Natural killer cell treated with Interleukin-12 subunit alpha and Interleukin-12 subunit beta and Interleukin-15 and Interleukin-18, amount 100 ng/mL, for 72 hours (primary cell): Measurements from ENCODE around the gene DNAJC22. TPM values are rescaled to one million over a fixed set of nuclear protein-coding genes. Genes with fewer than 3 reads are reported as not detected.
A peak's percentile ranks its signal among the peaks of the same experiment; 100 is the strongest.
"Not testable (repeated sequence)": the region's sequence is repeated elsewhere in the genome, so short reads cannot be mapped to it uniquely, and the experiment has no call there.

Experiments
- ATAC-seq, 2 donors: fragments of 150-1000 bp; cut with Tn5 transposase in 1 of 2; sonication (Bioruptor Pico), chemical (Tn5 transposase) in 1 of 2; 2 replicates each; pipeline ENCODE4 v1.10.0; 2021
- DNase-seq: peaks from one replicate; pipeline ENCODE4 v3.0.0; 2022; ENCODE audit warnings: low spot score
- H3K27ac Mint-ChIP-seq, 2 donors: 1 replicate in 1 of 2; 2 replicates in 1 of 2; pipeline ENCODE4 v1.8.0; 2022; ENCODE audit warnings: mixed read lengths in 2 of 2, mild to moderate bottlenecking in 1 of 2, moderate library complexity in 1 of 2
- H3K27me3 Mint-ChIP-seq, 2 donors: 1 replicate in 1 of 2; 2 replicates in 1 of 2; pipeline ENCODE4 v1.8.0; 2022; ENCODE audit warnings: mixed read lengths in 2 of 2
- H3K36me3 Mint-ChIP-seq: one replicate; pipeline ENCODE4 v1.8.0; 2022; ENCODE audit warnings: mixed read lengths
- H3K4me1 Mint-ChIP-seq, 2 donors: 1 replicate in 1 of 2; 2 replicates in 1 of 2; pipeline ENCODE4 v1.8.0; 2022; ENCODE audit warnings: low read depth in 2 of 2, mixed read lengths in 2 of 2, mild to moderate bottlenecking in 1 of 2
- H3K4me3 Mint-ChIP-seq: one replicate; pipeline ENCODE4 v1.8.0; 2022; ENCODE audit warnings: mixed read lengths
- H3K9me3 Mint-ChIP-seq: 2 replicates; pipeline ENCODE4 v1.8.0; 2022; ENCODE audit warnings: mixed read lengths
- total RNA-seq, 2 donors: library from RNA; stranded (reverse); gene quantifications; one replicate each; pipeline ENCODE4 v1.2.3, GENCODE V29; 2022

The DNAJC22 gene
- total RNA-seq, 2 donors from 2014 or later: not detected

GRCh38 chr12:49364989-49365388 is 18.3 kb downstream of the DNAJC22 start:
- H3K27ac Mint-ChIP-seq: no peak overlapping the region
- DNase-seq (no peak), ATAC-seq (no peak)
- peaks cover 17 to 18% of the 10 kb centered on the region in 2 donors for H3K4me1 Mint-ChIP-seq
- H3K36me3 Mint-ChIP-seq: no peaks in the 10 kb centered on the region
- H3K4me3 Mint-ChIP-seq: no peak overlapping the region
- H3K27me3 Mint-ChIP-seq: peaks cover 3 to 11% of the 10 kb centered on the region in 2 donors
- H3K9me3 Mint-ChIP-seq: no peaks in the 10 kb centered on the region

GRCh38 chr12:49365542-49365941 is 18.9 kb downstream of the DNAJC22 start:
- H3K9me3 Mint-ChIP-seq: no peaks in the 10 kb centered on the region
- H3K27ac Mint-ChIP-seq: peak overlapping the region; percentile 69 to 73
- no peak for DNase-seq
- no peak for ATAC-seq
- H3K27me3 Mint-ChIP-seq: peaks cover 3 to 11% of the 10 kb centered on the region in 2 donors
- no peaks in the 10 kb centered on the region for H3K36me3 Mint-ChIP-seq
- peaks cover 18% of the 10 kb centered on the region in 2 donors for H3K4me1 Mint-ChIP-seq
- H3K4me3 Mint-ChIP-seq: peak overlapping the region; percentile 26

GRCh38 chr12:49366096-49366651 is 19.5 kb downstream of the DNAJC22 start:
- Mint-ChIP-seq H3K27me3 (peaks cover 3 to 6% of the 10 kb centered on the region in 2 donors), H3K27ac (peak overlapping the region; percentile 69 to 73), H3K9me3 (no peaks in the 10 kb centered on the region), H3K4me1 (peaks cover 19 to 21% of the 10 kb centered on the region in 2 donors), H3K36me3 (no peaks in the 10 kb centered on the region), H3K4me3 (peak overlapping the region; percentile 88)
- DNase-seq (no peak), ATAC-seq (no peak)

- H3K36me3 Mint-ChIP-seq: no peaks in the 10 kb centered on the region
- H3K4me1 Mint-ChIP-seq: peaks cover 24 to 25% of the 10 kb centered on the region in 2 donors
- peak; percentile 95 to 96 for ATAC-seq
- peak overlapping the region; percentile 69 to 73 for H3K27ac Mint-ChIP-seq
- H3K4me3 Mint-ChIP-seq: peak overlapping the region; percentile 88
- H3K27me3 Mint-ChIP-seq: peaks cover 0 to under 1% of the 10 kb centered on the region in 2 donors
- H3K9me3 Mint-ChIP-seq: no peaks in the 10 kb centered on the region
- DNase-seq: peak; percentile 94
Measured at GRCh38 chr12:49366652-49367380, 20.1 kb downstream of the DNAJC22 start.

- no peaks in the 10 kb centered on the region for H3K36me3 Mint-ChIP-seq
- H3K4me3 Mint-ChIP-seq: peak within 1 kb of the TSS; percentile 88
- peak within 1 kb of the TSS; percentile 69 to 73 for H3K27ac Mint-ChIP-seq
- peaks cover 26% of the 10 kb centered on the region in 2 donors for H3K4me1 Mint-ChIP-seq
- no peak for DNase-seq
- H3K9me3 Mint-ChIP-seq: no peaks in the 10 kb centered on the region
- no peaks in the 10 kb centered on the region for H3K27me3 Mint-ChIP-seq
- ATAC-seq: no peak
Measured at GRCh38 chr12:49367381-49368239, 20.9 kb downstream of the DNAJC22 start, which contains the start of gene SPATS2. Gene SPATS2, plus strand, starts transcription at chr12:49367462. Its CDS starts 93,551 bp downstream, at chr12:49461013.

GRCh38 chr12:49368240-49368600 is 21.5 kb downstream of the DNAJC22 start:
- Mint-ChIP-seq H3K36me3 (no peaks in the 10 kb centered on the region), H3K9me3 (no peaks in the 10 kb centered on the region), H3K27ac (peak overlapping the region; percentile 69 to 73), H3K27me3 (no peaks in the 10 kb centered on the region), H3K4me3 (peak overlapping the region; percentile 88), H3K4me1 (peaks cover 28 to 29% of the 10 kb centered on the region in 2 donors)
- ATAC-seq: no peak
- no peak for DNase-seq

- Mint-ChIP-seq H3K27ac (no peak overlapping the region), H3K27me3 (no peaks in the 10 kb centered on the region)
Measured at GRCh38 chr12:49369411-49370145, 22.9 kb downstream of the DNAJC22 start.

GRCh38 chr12:49370539-49370938 is 23.9 kb downstream of the DNAJC22 start:
- no peak overlapping the region for H3K4me3 Mint-ChIP-seq
- no peak for ATAC-seq
- H3K9me3 Mint-ChIP-seq: no peaks in the 10 kb centered on the region
- H3K27ac Mint-ChIP-seq: no peak overlapping the region
- peaks cover 33 to 38% of the 10 kb centered on the region in 2 donors for H3K4me1 Mint-ChIP-seq
- no peaks in the 10 kb centered on the region for H3K27me3 Mint-ChIP-seq
- no peaks in the 10 kb centered on the region for H3K36me3 Mint-ChIP-seq
- DNase-seq: no peak

More at GRCh38 chr12:49369411-49370145, 22.9 kb downstream of the DNAJC22 start:
- H3K9me3 Mint-ChIP-seq: no peaks in the 10 kb centered on the region
- DNase-seq: no peak
- H3K4me1 Mint-ChIP-seq: peaks cover 28 to 29% of the 10 kb centered on the region in 2 donors
- H3K4me3 Mint-ChIP-seq: peak overlapping the region; percentile 5
- no peak for ATAC-seq
- no peaks in the 10 kb centered on the region for H3K36me3 Mint-ChIP-seq

- Mint-ChIP-seq H3K9me3 (no peaks in the 10 kb centered on the region), H3K36me3 (no peaks in the 10 kb centered on the region), H3K27ac (peak overlapping the region in 1 of 2 donors; percentile 18), H3K4me1 (peaks cover 18 to 22% of the 10 kb centered on the region in 2 donors), H3K27me3 (no peaks in the 10 kb centered on the region), H3K4me3 (no peak overlapping the region)
- no peak for DNase-seq
- peak in 1 of 2 donors; percentile 66 for ATAC-seq
Measured at GRCh38 chr12:49375406-49375805, 28.7 kb downstream of the DNAJC22 start.

- H3K27me3 Mint-ChIP-seq: no peaks in the 10 kb centered on the region
- no peaks in the 10 kb centered on the region for H3K36me3 Mint-ChIP-seq
- H3K27ac Mint-ChIP-seq: no peak overlapping the region
- no peak for DNase-seq
- ATAC-seq: no peak
- peaks cover 10 to 16% of the 10 kb centered on the region in 2 donors for H3K4me1 Mint-ChIP-seq
- H3K9me3 Mint-ChIP-seq: no peaks in the 10 kb centered on the region
- H3K4me3 Mint-ChIP-seq: no peak overlapping the region
Measured at GRCh38 chr12:49377386-49377785, 30.7 kb downstream of the DNAJC22 start.

- DNase-seq, H3K9me3 Mint-ChIP-seq, H3K4me3 Mint-ChIP-seq, ATAC-seq, H3K27me3 Mint-ChIP-seq, H3K4me1 Mint-ChIP-seq, H3K27ac Mint-ChIP-seq, H3K36me3 Mint-ChIP-seq: not testable (repeated sequence)
Measured at GRCh38 chr12:49380184-49380583, 33.5 kb downstream of the DNAJC22 start.

GRCh38 chr12:49388682-49389386 is 42.1 kb downstream of the DNAJC22 start:
- Mint-ChIP-seq H3K4me3 (peak overlapping the region; percentile 19), H3K27ac (no peak overlapping the region), H3K27me3 (no peaks in the 10 kb centered on the region), H3K36me3 (no peaks in the 10 kb centered on the region), H3K9me3 (no peaks in the 10 kb centered on the region), H3K4me1 (peaks cover 9 to 17% of the 10 kb centered on the region in 2 donors)
- ATAC-seq (peak; percentile 91 to 95), DNase-seq (peak; percentile 82)

GRCh38 chr12:49389387-49389703 is 42.7 kb downstream of the DNAJC22 start:
- ATAC-seq: no peak
- Mint-ChIP-seq H3K4me3 (peak overlapping the region; percentile 19), H3K27ac (no peak overlapping the region)

More at GRCh38 chr12:49389387-49389703, 42.7 kb downstream of the DNAJC22 start:
- Mint-ChIP-seq H3K36me3 (no peaks in the 10 kb centered on the region), H3K9me3 (no peaks in the 10 kb centered on the region), H3K27me3 (no peaks in the 10 kb centered on the region), H3K4me1 (peaks cover 9 to 17% of the 10 kb centered on the region in 2 donors)
- DNase-seq: no peak
